ENCODE measurements around the gene SRBD1. TPM values are rescaled to one million over a fixed set of nuclear protein-coding genes. Genes with fewer than 3 reads are reported as not detected.

Gene SRBD1
- total and polyA plus RNA-seq, 2 donors (not counting 1 experiment from before 2014, with no cell fraction given) = 9.6 to 18.7 TPM

DNA sequence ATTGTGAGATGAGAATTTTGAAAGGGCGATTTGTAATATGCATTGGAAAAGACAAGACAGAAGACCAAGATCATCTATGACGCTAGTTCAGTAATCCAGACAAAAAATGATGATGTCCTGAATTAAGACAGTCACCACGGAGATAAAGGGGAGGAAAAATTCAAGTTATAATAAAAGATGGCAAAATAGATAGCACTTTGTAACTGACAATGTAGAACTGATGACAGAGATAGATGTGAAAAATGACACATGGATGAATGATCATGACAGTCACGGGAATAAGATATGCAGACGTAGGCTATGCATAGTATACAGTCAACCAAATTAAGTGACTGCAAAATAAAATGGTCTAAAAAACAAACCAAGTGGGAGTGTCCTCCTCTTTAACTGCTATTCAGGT is 59.2 kb downstream of the SRBD1 start:
- DNase-seq (ENCODE audit: low read depth in 2 of 2) = no peak
- Histone ChIP-seq H3K4me1 (ENCODE audit: control insufficient read depth, extremely low read depth, insufficient read depth, low read length) (peaks cover 6% of the 10 kb centered on the region), H4K20me1 (ENCODE audit: control insufficient read depth, extremely low read depth, insufficient read depth, low read length) (no peaks in the 10 kb centered on the region), H3K9me3 (ENCODE audit: control insufficient read depth, insufficient read depth, low read depth, low read length) (no peaks in the 10 kb centered on the region), H3K27me3 (ENCODE audit: control insufficient read depth, insufficient read depth, low read length) (no peaks in the 10 kb centered on the region), H3K27ac (ENCODE audit: insufficient read depth, low read length) (no peak overlapping the region), H3K79me2 (ENCODE audit: control insufficient read depth, insufficient read depth, low read length) (no peaks in the 10 kb centered on the region), H3K4me3 (replicated peaks in 1 of 4; ENCODE audit: control extremely low read depth in 1 of 4, insufficient read depth in 1 of 4, low read depth in 3 of 4, low read length in 4 of 4) (peak overlapping the region in 1 of 4 experiments; percentile 6), H3K36me3 (ENCODE audit: control insufficient read depth, insufficient read depth, low read length) (no peaks in the 10 kb centered on the region), H3K4me2 (ENCODE audit: extremely low read depth, insufficient read depth, low read length) (no peak overlapping the region), H2AFZ (ENCODE audit: low read length) (no peak overlapping the region), H3K9ac (ENCODE audit: insufficient read depth, low read length) (no peak overlapping the region)
- TF ChIP-seq, protein P1, sequence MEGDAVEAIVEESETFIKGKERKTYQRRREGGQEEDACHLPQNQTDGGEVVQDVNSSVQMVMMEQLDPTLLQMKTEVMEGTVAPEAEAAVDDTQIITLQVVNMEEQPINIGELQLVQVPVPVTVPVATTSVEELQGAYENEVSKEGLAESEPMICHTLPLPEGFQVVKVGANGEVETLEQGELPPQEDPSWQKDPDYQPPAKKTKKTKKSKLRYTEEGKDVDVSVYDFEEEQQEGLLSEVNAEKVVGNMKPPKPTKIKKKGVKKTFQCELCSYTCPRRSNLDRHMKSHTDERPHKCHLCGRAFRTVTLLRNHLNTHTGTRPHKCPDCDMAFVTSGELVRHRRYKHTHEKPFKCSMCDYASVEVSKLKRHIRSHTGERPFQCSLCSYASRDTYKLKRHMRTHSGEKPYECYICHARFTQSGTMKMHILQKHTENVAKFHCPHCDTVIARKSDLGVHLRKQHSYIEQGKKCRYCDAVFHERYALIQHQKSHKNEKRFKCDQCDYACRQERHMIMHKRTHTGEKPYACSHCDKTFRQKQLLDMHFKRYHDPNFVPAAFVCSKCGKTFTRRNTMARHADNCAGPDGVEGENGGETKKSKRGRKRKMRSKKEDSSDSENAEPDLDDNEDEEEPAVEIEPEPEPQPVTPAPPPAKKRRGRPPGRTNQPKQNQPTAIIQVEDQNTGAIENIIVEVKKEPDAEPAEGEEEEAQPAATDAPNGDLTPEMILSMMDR (conservative IDR thresholded peaks at IDR 0.05 in 1 of 2, IDR thresholded peaks at IDR 0.05 in 1 of 2; ENCODE audit: low read depth in 1 of 2, low read length in 2 of 2) = no peak
- TF ChIP-seq EZH2 (IDR thresholded peaks at IDR 0.05; ENCODE audit: low read length, missing control alignments) = no peak

DNA sequence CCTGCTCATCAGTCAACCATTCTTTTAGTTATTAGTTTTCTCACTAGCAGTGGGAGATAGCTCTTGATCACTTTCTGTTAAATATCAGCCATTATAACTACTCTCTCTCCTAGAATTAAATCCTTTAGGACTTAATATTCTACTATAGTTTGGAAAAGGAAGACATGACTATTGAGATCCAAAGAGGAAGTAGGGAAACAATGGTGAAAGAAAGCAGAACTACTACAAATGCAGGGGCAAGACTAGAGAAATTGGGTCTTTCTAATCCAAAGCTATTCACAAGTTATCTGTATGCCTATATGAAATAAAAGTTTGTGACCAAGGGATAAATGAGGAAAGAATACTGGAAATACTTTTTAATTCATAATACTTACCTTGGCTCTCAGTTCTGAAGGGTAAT is 65.1 kb downstream of the SRBD1 start:
- Histone ChIP-seq H2AFZ (ENCODE audit: low read length) (no peak overlapping the region), H3K4me2 (ENCODE audit: extremely low read depth, insufficient read depth, low read length) (no peak overlapping the region), H3K36me3 (ENCODE audit: control insufficient read depth, insufficient read depth, low read length) (peaks cover 4% of the 10 kb centered on the region), H4K20me1 (ENCODE audit: control insufficient read depth, extremely low read depth, insufficient read depth, low read length) (no peaks in the 10 kb centered on the region), H3K27me3 (ENCODE audit: control insufficient read depth, insufficient read depth, low read length) (no peaks in the 10 kb centered on the region), H3K9ac (ENCODE audit: insufficient read depth, low read length) (no peak overlapping the region), H3K9me3 (ENCODE audit: control insufficient read depth, insufficient read depth, low read depth, low read length) (no peaks in the 10 kb centered on the region), H3K4me3 (replicated peaks in 1 of 4; ENCODE audit: control extremely low read depth in 1 of 4, insufficient read depth in 1 of 4, low read depth in 3 of 4, low read length in 4 of 4) (no peak overlapping the region), H3K27ac (ENCODE audit: insufficient read depth, low read length) (no peak overlapping the region), H3K79me2 (ENCODE audit: control insufficient read depth, insufficient read depth, low read length) (no peaks in the 10 kb centered on the region), H3K4me1 (ENCODE audit: control insufficient read depth, extremely low read depth, insufficient read depth, low read length) (no peaks in the 10 kb centered on the region)
- TF ChIP-seq, protein P1 (conservative IDR thresholded peaks at IDR 0.05 in 1 of 2, IDR thresholded peaks at IDR 0.05 in 1 of 2; ENCODE audit: low read depth in 1 of 2, low read length in 2 of 2) = no peak
- no peak for TF ChIP-seq EZH2 (IDR thresholded peaks at IDR 0.05; ENCODE audit: low read length, missing control alignments)
- DNase-seq (ENCODE audit: low read depth in 2 of 2) = no peak

DNA sequence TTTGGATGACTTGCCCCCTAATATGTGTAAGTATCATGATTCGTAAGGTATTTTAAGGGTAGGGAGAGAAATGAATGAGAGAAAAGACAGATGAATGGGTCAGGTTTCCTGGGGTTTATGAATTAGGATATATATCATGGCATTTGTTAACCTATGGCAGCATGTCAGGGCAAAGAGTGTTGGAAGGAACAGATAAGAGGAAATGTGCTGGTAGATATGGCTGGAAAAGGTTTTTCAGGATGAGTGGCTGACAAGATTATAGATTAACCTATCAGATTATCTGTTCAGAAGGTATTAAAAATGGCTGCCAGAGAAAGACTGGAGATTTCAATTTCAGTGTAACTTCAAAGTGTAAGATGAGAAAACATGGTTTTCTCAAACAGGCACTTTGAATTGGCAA is 67.8 kb downstream of the SRBD1 start:
- Histone ChIP-seq H2AFZ (ENCODE audit: low read length) (no peak overlapping the region), H3K4me1 (ENCODE audit: control insufficient read depth, extremely low read depth, insufficient read depth, low read length) (no peaks in the 10 kb centered on the region), H3K27ac (ENCODE audit: insufficient read depth, low read length) (no peak overlapping the region), H3K79me2 (ENCODE audit: control insufficient read depth, insufficient read depth, low read length) (no peaks in the 10 kb centered on the region), H3K4me3 (replicated peaks in 1 of 4; ENCODE audit: control extremely low read depth in 1 of 4, insufficient read depth in 1 of 4, low read depth in 3 of 4, low read length in 4 of 4) (no peak overlapping the region), H3K36me3 (ENCODE audit: control insufficient read depth, insufficient read depth, low read length) (peaks cover 4% of the 10 kb centered on the region), H4K20me1 (ENCODE audit: control insufficient read depth, extremely low read depth, insufficient read depth, low read length) (no peaks in the 10 kb centered on the region), H3K9me3 (ENCODE audit: control insufficient read depth, insufficient read depth, low read depth, low read length) (no peaks in the 10 kb centered on the region), H3K27me3 (ENCODE audit: control insufficient read depth, insufficient read depth, low read length) (no peaks in the 10 kb centered on the region), H3K9ac (ENCODE audit: insufficient read depth, low read length) (no peak overlapping the region), H3K4me2 (ENCODE audit: extremely low read depth, insufficient read depth, low read length) (no peak overlapping the region)
- TF ChIP-seq EZH2 (IDR thresholded peaks at IDR 0.05; ENCODE audit: low read length, missing control alignments) = no peak
- TF ChIP-seq, protein P1 (conservative IDR thresholded peaks at IDR 0.05 in 1 of 2, IDR thresholded peaks at IDR 0.05 in 1 of 2; ENCODE audit: low read depth in 1 of 2, low read length in 2 of 2) = no peak
- no peak for DNase-seq (ENCODE audit: low read depth in 2 of 2)

Measured in fibroblast of lung (primary cell).